ENCODE results near the gene HSD17B13. TPM values are rescaled to one million over a fixed set of nuclear protein-coding genes. Genes with fewer than 3 reads are reported as not detected.

Gene HSD17B13
- total RNA-seq, 1 donor: under 0.01 TPM

DNA sequence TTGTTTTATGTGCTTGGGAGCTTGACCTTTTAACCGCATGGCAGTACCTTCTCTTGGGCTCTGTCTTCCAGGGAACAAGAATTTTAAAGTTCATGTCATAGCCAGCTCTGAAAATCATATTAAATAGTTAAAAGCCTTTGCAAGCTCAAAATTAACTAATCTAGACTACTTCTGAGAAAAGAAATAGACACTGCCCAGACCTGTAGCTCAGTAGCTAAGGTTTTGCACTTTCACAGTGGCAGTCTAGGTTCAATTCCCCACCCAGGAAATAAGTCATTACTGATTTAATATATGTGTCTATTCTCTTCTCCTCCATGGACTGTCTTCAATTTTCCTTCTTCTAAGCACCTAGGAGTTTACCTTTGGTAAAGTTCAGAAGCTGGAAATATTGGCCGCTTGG is 40.9 kb upstream of the HSD17B13 start:
- Histone ChIP-seq H3K9me3 (ENCODE audit: low read depth, low read length) (no peaks in the 10 kb centered on the region), H3K27me3 (ENCODE audit: insufficient read depth, low read length) (no peaks in the 10 kb centered on the region), H3K4me1 (ENCODE audit: insufficient read depth, low read length) (no peaks in the 10 kb centered on the region), H3K27ac (ENCODE audit: low read depth, low read length) (no peak overlapping the region), H2AFZ (ENCODE audit: low read length) (no peak overlapping the region), H3K79me2 (ENCODE audit: insufficient read depth, low read length) (no peaks in the 10 kb centered on the region), H4K20me1 (ENCODE audit: insufficient read depth, low read length) (no peaks in the 10 kb centered on the region), H3K36me3 (ENCODE audit: insufficient read depth, low read length) (no peaks in the 10 kb centered on the region), H3K4me3 (ENCODE audit: insufficient read depth, low read length) (no peak overlapping the region), H3K4me2 (ENCODE audit: insufficient read depth, low read length) (no peak overlapping the region)
- TF ChIP-seq, protein P1, sequence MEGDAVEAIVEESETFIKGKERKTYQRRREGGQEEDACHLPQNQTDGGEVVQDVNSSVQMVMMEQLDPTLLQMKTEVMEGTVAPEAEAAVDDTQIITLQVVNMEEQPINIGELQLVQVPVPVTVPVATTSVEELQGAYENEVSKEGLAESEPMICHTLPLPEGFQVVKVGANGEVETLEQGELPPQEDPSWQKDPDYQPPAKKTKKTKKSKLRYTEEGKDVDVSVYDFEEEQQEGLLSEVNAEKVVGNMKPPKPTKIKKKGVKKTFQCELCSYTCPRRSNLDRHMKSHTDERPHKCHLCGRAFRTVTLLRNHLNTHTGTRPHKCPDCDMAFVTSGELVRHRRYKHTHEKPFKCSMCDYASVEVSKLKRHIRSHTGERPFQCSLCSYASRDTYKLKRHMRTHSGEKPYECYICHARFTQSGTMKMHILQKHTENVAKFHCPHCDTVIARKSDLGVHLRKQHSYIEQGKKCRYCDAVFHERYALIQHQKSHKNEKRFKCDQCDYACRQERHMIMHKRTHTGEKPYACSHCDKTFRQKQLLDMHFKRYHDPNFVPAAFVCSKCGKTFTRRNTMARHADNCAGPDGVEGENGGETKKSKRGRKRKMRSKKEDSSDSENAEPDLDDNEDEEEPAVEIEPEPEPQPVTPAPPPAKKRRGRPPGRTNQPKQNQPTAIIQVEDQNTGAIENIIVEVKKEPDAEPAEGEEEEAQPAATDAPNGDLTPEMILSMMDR (IDR thresholded peaks at IDR 0.05; ENCODE audit: extremely low read depth, low read depth, low read length): no peak
- DNase-seq (ENCODE audit: insufficient read length, low spot score, missing footprints): no peak

DNA sequence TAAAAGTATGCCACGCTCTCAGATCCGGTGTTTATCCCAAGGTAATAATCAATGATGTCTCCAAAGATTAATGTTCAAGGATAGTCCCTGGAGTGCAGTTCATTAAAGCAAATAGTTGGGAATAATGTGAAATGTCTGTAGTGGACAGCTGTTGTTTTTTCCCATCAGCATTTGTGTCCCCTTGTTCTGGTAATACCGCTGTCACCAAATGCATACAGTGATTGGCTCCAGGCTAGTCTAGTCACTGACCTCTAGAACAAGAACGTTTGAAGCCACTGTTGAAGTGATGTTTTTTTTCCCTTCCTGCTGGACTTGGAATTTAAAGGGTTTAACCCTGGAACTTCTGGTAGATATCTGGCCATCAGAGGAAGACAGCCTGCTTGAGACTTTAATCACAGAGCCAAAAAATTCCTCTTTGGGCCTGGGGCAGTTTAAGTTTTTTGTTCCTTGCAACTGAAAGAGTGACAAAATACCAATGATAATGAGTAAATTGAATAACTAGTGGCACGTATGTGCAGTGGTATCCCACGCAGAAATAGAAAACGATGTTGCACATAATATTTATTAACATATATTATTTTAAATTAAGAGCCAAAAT is 37.8 kb upstream of the HSD17B13 start:
- Histone ChIP-seq H3K4me3 (ENCODE audit: insufficient read depth, low read length) (no peak overlapping the region), H4K20me1 (ENCODE audit: insufficient read depth, low read length) (no peaks in the 10 kb centered on the region), H3K27ac (ENCODE audit: low read depth, low read length) (no peak overlapping the region), H3K27me3 (ENCODE audit: insufficient read depth, low read length) (no peaks in the 10 kb centered on the region), H3K4me2 (ENCODE audit: insufficient read depth, low read length) (no peak overlapping the region), H3K9me3 (ENCODE audit: low read depth, low read length) (no peaks in the 10 kb centered on the region), H2AFZ (ENCODE audit: low read length) (no peak overlapping the region), H3K79me2 (ENCODE audit: insufficient read depth, low read length) (no peaks in the 10 kb centered on the region), H3K36me3 (ENCODE audit: insufficient read depth, low read length) (no peaks in the 10 kb centered on the region), H3K4me1 (ENCODE audit: insufficient read depth, low read length) (no peaks in the 10 kb centered on the region)
- TF ChIP-seq, protein P1 (IDR thresholded peaks at IDR 0.05; ENCODE audit: extremely low read depth, low read depth, low read length): no peak
- DNase-seq (ENCODE audit: insufficient read length, low spot score, missing footprints): no peak

DNA sequence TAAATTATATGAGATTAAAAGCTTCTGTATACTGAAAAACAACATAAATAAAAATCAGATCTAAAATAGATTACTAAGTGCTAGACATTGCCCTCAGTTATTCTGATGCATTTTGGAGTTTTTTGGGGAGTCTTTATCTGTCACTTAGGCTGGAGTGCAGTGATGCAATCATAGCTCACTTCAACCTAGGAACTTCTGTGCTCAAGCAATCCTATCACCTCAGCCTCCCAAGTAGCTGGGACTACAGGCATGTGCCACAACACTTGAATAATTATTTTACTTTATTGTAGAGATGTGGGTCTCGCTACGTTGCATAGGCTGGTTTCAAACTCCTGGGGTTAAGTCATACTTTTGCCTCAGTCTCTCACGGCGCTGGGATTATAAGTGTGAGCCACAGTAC is 36.6 kb upstream of the HSD17B13 start:
- no peak overlapping the region for H3K4me2 ChIP-seq (ENCODE audit: insufficient read depth, low read length)
- peaks cover 9% of the 10 kb centered on the region for H3K4me1 ChIP-seq (ENCODE audit: insufficient read depth, low read length)

DNA sequence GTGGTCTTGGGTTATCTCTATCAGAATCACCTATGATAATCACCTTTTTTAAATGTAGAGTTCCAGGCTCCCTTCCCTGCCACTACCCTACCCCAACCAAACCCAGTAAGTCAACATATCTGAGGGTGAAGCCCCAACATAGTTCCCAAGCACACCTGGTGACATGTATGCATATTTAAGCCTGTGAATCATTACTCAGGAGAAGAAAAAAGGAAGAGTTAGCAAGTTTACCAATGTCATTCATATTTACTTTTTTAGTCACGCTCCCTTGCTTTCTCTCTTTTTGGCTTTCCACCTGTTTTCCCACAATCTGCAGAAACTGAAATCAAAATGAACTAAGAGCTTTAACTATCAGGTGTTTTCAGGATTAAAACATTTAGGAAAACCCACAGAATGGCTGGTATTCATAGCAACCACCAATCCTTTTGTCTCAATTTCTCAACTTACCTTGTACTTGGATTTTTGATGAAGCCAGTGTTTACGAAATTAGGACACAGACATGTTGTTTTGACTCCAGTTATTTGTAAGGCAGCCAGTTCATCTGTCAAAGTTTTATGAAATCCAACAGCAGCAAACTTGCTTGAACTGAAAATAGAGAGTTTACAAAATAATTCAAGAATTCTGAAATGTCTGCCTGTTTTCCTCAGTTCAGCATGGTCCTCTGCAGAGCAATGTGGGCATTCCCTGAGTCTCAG is 34.3 kb upstream of the HSD17B13 start:
- TF ChIP-seq, protein P1 (IDR thresholded peaks at IDR 0.05; ENCODE audit: extremely low read depth, low read depth, low read length): no peak
- peaks cover 14% of the 10 kb centered on the region for H3K4me1 ChIP-seq (ENCODE audit: insufficient read depth, low read length)
- no peak overlapping the region for H3K4me2 ChIP-seq (ENCODE audit: insufficient read depth, low read length)
- no peaks in the 10 kb centered on the region for H3K36me3 ChIP-seq (ENCODE audit: insufficient read depth, low read length)
- H3K79me2 ChIP-seq (ENCODE audit: insufficient read depth, low read length): no peaks in the 10 kb centered on the region
- DNase-seq (ENCODE audit: insufficient read length, low spot score, missing footprints): no peak
- H4K20me1 ChIP-seq (ENCODE audit: insufficient read depth, low read length): no peaks in the 10 kb centered on the region
- H3K9me3 ChIP-seq (ENCODE audit: low read depth, low read length): no peaks in the 10 kb centered on the region
- H2AFZ ChIP-seq (ENCODE audit: low read length): no peak overlapping the region
- H3K27ac ChIP-seq (ENCODE audit: low read depth, low read length): no peak overlapping the region
- H3K4me3 ChIP-seq (ENCODE audit: insufficient read depth, low read length): no peak overlapping the region
- no peaks in the 10 kb centered on the region for H3K27me3 ChIP-seq (ENCODE audit: insufficient read depth, low read length)

More for the DNA sequence above, 36.6 kb upstream of the HSD17B13 start:
- TF ChIP-seq, protein P1 (IDR thresholded peaks at IDR 0.05; ENCODE audit: extremely low read depth, low read depth, low read length): no peak
- no peaks in the 10 kb centered on the region for H3K79me2 ChIP-seq (ENCODE audit: insufficient read depth, low read length)
- H4K20me1 ChIP-seq (ENCODE audit: insufficient read depth, low read length): no peaks in the 10 kb centered on the region
- H3K4me3 ChIP-seq (ENCODE audit: insufficient read depth, low read length): no peak overlapping the region
- no peaks in the 10 kb centered on the region for H3K27me3 ChIP-seq (ENCODE audit: insufficient read depth, low read length)
- DNase-seq (ENCODE audit: insufficient read length, low spot score, missing footprints): no peak
- no peak overlapping the region for H2AFZ ChIP-seq (ENCODE audit: low read length)
- H3K36me3 ChIP-seq (ENCODE audit: insufficient read depth, low read length): no peaks in the 10 kb centered on the region
- no peak overlapping the region for H3K27ac ChIP-seq (ENCODE audit: low read depth, low read length)
- no peaks in the 10 kb centered on the region for H3K9me3 ChIP-seq (ENCODE audit: low read depth, low read length)

Data from osteoblast (primary cell).